Activated CD8-positive, alpha-beta T cell treated with anti-CD3 and anti-CD28 coated beads for 36 hours (primary cell): ENCODE measurements around the gene SRXN1. TPM values are rescaled to one million over a fixed set of nuclear protein-coding genes. Genes with fewer than 3 reads are reported as not detected.

Experiments
- ATAC-seq: fragments of 200-7000 bp; cut with Tn5 transposase; one replicate; pipeline ENCODE4 v1.10.0; 2021; ENCODE audit warnings: mild to moderate bottlenecking, moderate library complexity
- CTCF ChIA-PET: fragments of 350-600 bp; sonication (Branson Sonifier 250); formaldehyde crosslinking; loops from one replicate; lab custom pipeline; 2021; ENCODE audit warnings: antibody characterized with exemption; lab: Charles Lee
- POLR2A ChIA-PET: fragments of 350-600 bp; sonication (Branson Sonifier 250); formaldehyde crosslinking; loops from one replicate; lab custom pipeline; 2021; ENCODE audit warnings: antibody characterized with exemption; lab: Charles Lee
- DNase-seq: peaks from one replicate; pipeline ENCODE4 v3.0.0-alpha.2; 2020
- H3K27ac Mint-ChIP-seq: one replicate; pipeline ENCODE4 v1.8.0; 2021; ENCODE audit warnings: mild to moderate bottlenecking, mixed read lengths
- H3K27me3 Mint-ChIP-seq: one replicate; pipeline ENCODE4 v1.8.0; 2021; ENCODE audit warnings: mixed read lengths
- H3K36me3 Mint-ChIP-seq: one replicate; pipeline ENCODE4 v1.8.0; 2021; ENCODE audit warnings: low read depth, mixed read lengths
- H3K4me1 Mint-ChIP-seq: one replicate; pipeline ENCODE4 v1.8.0; 2021; ENCODE audit warnings: low read depth, mixed read lengths
- H3K4me3 Mint-ChIP-seq: one replicate; pipeline ENCODE4 v1.8.0; 2021; ENCODE audit warnings: mild to moderate bottlenecking, moderate library complexity, mixed read lengths
- H3K9me3 Mint-ChIP-seq: one replicate; pipeline ENCODE4 v1.8.0; 2021; ENCODE audit warnings: mixed read lengths
- intact Hi-C: fragments of 100-400 bp; cut with micrococcal nuclease; formaldehyde crosslinking; loops from one replicate; pipeline ENCODE4 v1.10.0; 2022
- total RNA-seq, 2 experiments: library from RNA; stranded (reverse); gene quantifications; one replicate each; pipeline ENCODE4 v1.2.3, GENCODE V29; 2021
- TF ChIP-seq, protein P1 (sequence below): fragments of 200-600 bp; IDR thresholded peaks from one replicate; pipeline ENCODE4 v1.8.0; 2022; ENCODE audit warnings: antibody characterized with exemption, mild to moderate bottlenecking

Gene SRXN1
- total RNA-seq, 2 experiments from 2014 or later: 9.4 to 9.8 TPM

DNA sequence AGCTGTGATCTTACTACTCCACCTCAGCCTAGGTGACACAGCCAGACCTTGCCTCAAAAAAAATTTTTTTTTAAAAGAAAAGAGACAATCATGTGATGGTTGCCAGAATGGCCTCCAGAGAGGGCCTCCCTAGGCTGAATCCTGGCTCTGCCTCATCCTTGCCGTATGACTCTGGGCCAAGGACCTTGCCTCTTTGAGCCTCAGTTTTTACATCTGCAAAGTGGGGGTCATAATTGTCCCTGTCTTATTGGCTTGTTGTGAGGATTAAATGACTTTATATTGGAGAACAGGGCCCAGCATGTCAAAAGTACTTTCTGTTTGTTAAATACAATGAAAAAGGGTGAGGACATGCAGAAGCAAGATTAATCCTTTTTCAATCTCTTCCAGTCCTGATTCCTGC lies 14.4 kb downstream of the SRXN1 start:
- Mint-ChIP-seq H3K9me3 (no peaks in the 10 kb centered on the region), H3K36me3 (no peaks in the 10 kb centered on the region), H3K4me3 (no peak overlapping the region), H3K27me3 (peaks cover 16% of the 10 kb centered on the region), H3K27ac (no peak overlapping the region), H3K4me1 (peaks cover 8% of the 10 kb centered on the region)
- intact Hi-C loops: no loop called here
- ChIA-PET CTCF (interaction anchor here (1.4 kb wide), 1 partner anchor 14 kb away, joined by 3 read pairs; the partner anchor contains the start of gene SRXN1), POLR2A (interaction anchor here (0.6 kb wide), 1 partner anchor 10 kb away, joined by 3 read pairs; no protein-coding TSS in a partner anchor)
- ATAC-seq (no peak), DNase-seq (no peak)
- TF ChIP-seq, protein P1, sequence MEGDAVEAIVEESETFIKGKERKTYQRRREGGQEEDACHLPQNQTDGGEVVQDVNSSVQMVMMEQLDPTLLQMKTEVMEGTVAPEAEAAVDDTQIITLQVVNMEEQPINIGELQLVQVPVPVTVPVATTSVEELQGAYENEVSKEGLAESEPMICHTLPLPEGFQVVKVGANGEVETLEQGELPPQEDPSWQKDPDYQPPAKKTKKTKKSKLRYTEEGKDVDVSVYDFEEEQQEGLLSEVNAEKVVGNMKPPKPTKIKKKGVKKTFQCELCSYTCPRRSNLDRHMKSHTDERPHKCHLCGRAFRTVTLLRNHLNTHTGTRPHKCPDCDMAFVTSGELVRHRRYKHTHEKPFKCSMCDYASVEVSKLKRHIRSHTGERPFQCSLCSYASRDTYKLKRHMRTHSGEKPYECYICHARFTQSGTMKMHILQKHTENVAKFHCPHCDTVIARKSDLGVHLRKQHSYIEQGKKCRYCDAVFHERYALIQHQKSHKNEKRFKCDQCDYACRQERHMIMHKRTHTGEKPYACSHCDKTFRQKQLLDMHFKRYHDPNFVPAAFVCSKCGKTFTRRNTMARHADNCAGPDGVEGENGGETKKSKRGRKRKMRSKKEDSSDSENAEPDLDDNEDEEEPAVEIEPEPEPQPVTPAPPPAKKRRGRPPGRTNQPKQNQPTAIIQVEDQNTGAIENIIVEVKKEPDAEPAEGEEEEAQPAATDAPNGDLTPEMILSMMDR: no peak

DNA sequence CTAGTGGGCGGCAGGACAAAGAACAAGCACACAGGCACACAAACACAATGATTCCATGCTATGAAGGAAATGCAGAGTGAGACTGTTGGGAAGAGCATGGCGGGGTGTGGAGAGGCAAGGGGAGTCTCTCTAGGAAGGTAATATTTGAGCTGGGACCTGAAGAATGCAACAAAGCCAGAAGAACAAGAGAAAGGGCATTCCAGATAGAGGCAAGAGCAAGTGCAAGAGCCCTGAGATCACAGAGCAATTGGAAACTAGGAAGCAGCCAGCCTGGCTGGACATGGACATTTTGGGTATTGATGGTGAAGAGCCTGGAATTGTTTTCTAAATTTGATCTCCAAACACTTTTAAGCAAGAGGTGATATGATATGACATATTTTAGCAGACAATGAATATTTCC lies 15.4 kb downstream of the SRXN1 start:
- no peak overlapping the region for H3K4me3 Mint-ChIP-seq
- H3K27me3 Mint-ChIP-seq: peaks cover 6% of the 10 kb centered on the region
- no peaks in the 10 kb centered on the region for H3K36me3 Mint-ChIP-seq

GRCh38 chr20:635893-636338 lies 17.1 kb downstream of the SRXN1 start:
- DNase-seq: no peak
- TF ChIP-seq, protein P1: no peak
- ChIA-PET CTCF (no interaction called here), POLR2A (no interaction called here)
- no peak for ATAC-seq
- Mint-ChIP-seq H3K4me1 (no peaks in the 10 kb centered on the region), H3K4me3 (no peak overlapping the region), H3K27me3 (no peaks in the 10 kb centered on the region), H3K36me3 (no peaks in the 10 kb centered on the region), H3K27ac (no peak overlapping the region), H3K9me3 (no peaks in the 10 kb centered on the region)
- intact Hi-C loops: no loop called here

More for the DNA sequence above, 15.4 kb downstream of the SRXN1 start:
- Mint-ChIP-seq H3K9me3 (no peaks in the 10 kb centered on the region), H3K4me1 (peaks cover 4% of the 10 kb centered on the region), H3K27ac (no peak overlapping the region)
- POLR2A ChIA-PET: no interaction called here
- CTCF ChIA-PET: interaction anchor here (1.1 to 1.4 kb wide), 2 partner anchors 8 to 15 kb away, joined by 3 to 7 read pairs; partner anchors contain the start of gene SRXN1
- intact Hi-C loops: no loop called here
- TF ChIP-seq, protein P1: no peak
- no peak for DNase-seq
- no peak for ATAC-seq

DNA sequence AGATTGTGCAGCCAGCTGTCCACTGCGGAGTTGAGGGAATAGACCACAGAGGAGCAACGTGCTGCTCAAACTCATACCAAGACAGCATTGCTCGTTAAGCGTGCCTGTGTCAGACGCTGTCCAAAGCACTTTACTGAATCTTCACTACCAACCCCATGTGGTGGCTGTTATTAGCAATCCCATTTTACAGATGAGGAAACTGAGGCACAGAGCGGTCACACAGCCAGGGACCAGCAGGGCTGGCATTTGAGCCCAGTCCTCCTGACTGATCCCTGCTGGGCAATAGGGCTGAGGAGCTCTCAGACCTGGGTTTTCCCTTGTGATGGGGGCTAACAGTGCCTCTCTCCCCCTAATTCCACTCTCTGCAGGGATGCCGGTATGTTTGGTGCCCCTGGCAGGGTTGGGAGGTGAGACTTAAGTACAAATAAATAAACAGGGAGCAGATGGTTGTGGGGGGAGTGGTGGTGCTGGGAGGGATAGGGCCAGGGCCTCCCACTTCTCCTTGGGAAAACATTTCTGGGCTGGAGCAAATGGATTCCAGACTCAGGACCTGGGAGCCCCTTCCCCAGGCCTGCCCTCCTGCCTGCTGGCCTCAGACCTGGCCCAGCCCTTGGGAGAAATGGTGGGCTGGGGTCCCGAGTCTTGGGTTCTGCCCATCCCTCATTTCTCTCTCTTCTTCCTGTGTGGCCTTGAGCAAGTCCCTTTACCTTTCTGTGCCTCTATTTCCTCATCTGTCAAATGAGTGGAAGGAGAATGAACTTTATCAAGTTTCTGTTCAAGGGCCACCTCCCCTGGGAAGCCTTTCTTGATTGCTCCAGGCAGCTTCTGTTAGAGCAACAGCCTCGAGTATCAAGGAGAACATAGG lies 17.7 kb downstream of the SRXN1 start:
- Mint-ChIP-seq H3K27ac (no peak overlapping the region), H3K27me3 (no peaks in the 10 kb centered on the region), H3K36me3 (no peaks in the 10 kb centered on the region), H3K9me3 (no peaks in the 10 kb centered on the region), H3K4me3 (no peak overlapping the region), H3K4me1 (no peaks in the 10 kb centered on the region)
- CTCF ChIA-PET: no interaction called here
- TF ChIP-seq, protein P1: no peak
- intact Hi-C loops: no loop called here
- no peak for ATAC-seq
- POLR2A ChIA-PET: no interaction called here
- DNase-seq: no peak
